Measurements from ENCODE around the gene LRRC8E. TPM values are rescaled to one million over a fixed set of nuclear protein-coding genes. Genes with fewer than 3 reads are reported as not detected.

The LRRC8E gene
- total and polyA plus RNA-seq, 2 of the 8 experiments (the other 6 are each of a cell fraction or from before 2014, with no cell fraction given) = 2.7 to 2.9 TPM

- no peak for TF ChIP-seq NRF1 (IDR thresholded peaks at IDR 0.05; ENCODE audit: low read depth, low read length)
- TF ChIP-seq CBX8 (IDR thresholded peaks at IDR 0.05; ENCODE audit: borderline replicate concordance, low read depth, low read length) = no peak
Measured at GRCh38 chr19:7934766-7935165, 46.5 kb downstream of the LRRC8E start (continued).

Measured in H1 (cell line).